Measurements from ENCODE around the gene DHRS7C. TPM values are rescaled to one million over a fixed set of nuclear protein-coding genes. Genes with fewer than 3 reads are reported as not detected.

The DHRS7C gene
- total RNA-seq, 1 donor from 2014 or later, result not detected

- peak overlapping the region; percentile 35 for H3K4me2 ChIP-seq (ENCODE audit: low read length)
- H3K4me1 Mint-ChIP-seq (ENCODE audit: low read depth, unreplicated experiment), result peaks cover 34% of the 10 kb centered on the region
Measured at GRCh38 chr17:9837551-9838471, 46.4 kb upstream of the DHRS7C start.

GRCh38 chr17:9833922-9834321 lies 42.5 kb upstream of the DHRS7C start:
- TF ChIP-seq CTCF (IDR thresholded peaks at IDR 0.05; ENCODE audit: insufficient read depth, low read depth, low read length), result no peak
- TF ChIP-seq EZH2 (IDR thresholded peaks at IDR 0.05; ENCODE audit: insufficient read depth, low read length), result no peak
- DNase-seq (ENCODE audit: low read depth) (no peak), FAIRE-seq (no peak)
- Mint-ChIP-seq H3K27me3 (ENCODE audit: low read depth, unreplicated experiment) (peaks cover 6% of the 10 kb centered on the region), H3K4me1 (ENCODE audit: low read depth, unreplicated experiment) (peaks cover 28% of the 10 kb centered on the region), H3K36me3 (ENCODE audit: low read depth, unreplicated experiment) (no peaks in the 10 kb centered on the region), H3K9me3 (ENCODE audit: unreplicated experiment) (peaks cover 13% of the 10 kb centered on the region), H3K27ac (ENCODE audit: unreplicated experiment) (no peak overlapping the region), H3K4me3 (ENCODE audit: unreplicated experiment) (no peak overlapping the region)
- no peak overlapping the region for H3K4me2 ChIP-seq (ENCODE audit: low read length)
- no peaks in the 10 kb centered on the region for H3K79me2 ChIP-seq (ENCODE audit: insufficient read depth, low read length)
- H2AFZ ChIP-seq (ENCODE audit: low read depth, low read length), result no peak overlapping the region
- H4K20me1 ChIP-seq (ENCODE audit: insufficient read depth, low read length), result no peaks in the 10 kb centered on the region
- no peak overlapping the region for H3K27ac ChIP-seq (ENCODE audit: low read depth, low read length)
- no peak overlapping the region for H3K9ac ChIP-seq (ENCODE audit: low read length)
- peaks cover 17% of the 10 kb centered on the region for H3K4me1 ChIP-seq (ENCODE audit: insufficient read depth, low read length)
- H3K9me3 ChIP-seq (ENCODE audit: insufficient read depth, low read depth, low read length), result no peaks in the 10 kb centered on the region
- no peak overlapping the region for H3K4me3 ChIP-seq (ENCODE audit: insufficient read depth, low read depth, low read length)
- H3K27me3 ChIP-seq (ENCODE audit: insufficient read depth, low read length), result no peaks in the 10 kb centered on the region
- no peaks in the 10 kb centered on the region for H3K36me3 ChIP-seq (ENCODE audit: insufficient read depth, low read length)

More at GRCh38 chr17:9837551-9838471, 46.4 kb upstream of the DHRS7C start:
- Histone ChIP-seq H3K79me2 (ENCODE audit: insufficient read depth, low read length) (no peaks in the 10 kb centered on the region), H3K9me3 (ENCODE audit: insufficient read depth, low read depth, low read length) (no peaks in the 10 kb centered on the region), H3K4me3 (ENCODE audit: insufficient read depth, low read depth, low read length) (no peak overlapping the region), H2AFZ (ENCODE audit: low read depth, low read length) (no peak overlapping the region), H3K4me1 (ENCODE audit: insufficient read depth, low read length) (peaks cover 25% of the 10 kb centered on the region), H4K20me1 (ENCODE audit: insufficient read depth, low read length) (no peaks in the 10 kb centered on the region), H3K27ac (ENCODE audit: low read depth, low read length) (peak overlapping the region; percentile 2), H3K36me3 (ENCODE audit: insufficient read depth, low read length) (no peaks in the 10 kb centered on the region), H3K9ac (ENCODE audit: low read length) (peak overlapping the region; percentile 2), H3K27me3 (ENCODE audit: insufficient read depth, low read length) (no peaks in the 10 kb centered on the region)
- Mint-ChIP-seq H3K36me3 (ENCODE audit: low read depth, unreplicated experiment) (no peaks in the 10 kb centered on the region), H3K4me3 (ENCODE audit: unreplicated experiment) (no peak overlapping the region), H3K27me3 (ENCODE audit: low read depth, unreplicated experiment) (no peaks in the 10 kb centered on the region), H3K27ac (ENCODE audit: unreplicated experiment) (peak overlapping the region; percentile 13), H3K9me3 (ENCODE audit: unreplicated experiment) (peaks cover 13% of the 10 kb centered on the region)
- TF ChIP-seq EZH2 (IDR thresholded peaks at IDR 0.05; ENCODE audit: insufficient read depth, low read length) (no peak), CTCF (IDR thresholded peaks at IDR 0.05; ENCODE audit: insufficient read depth, low read depth, low read length) (no peak)
- DNase-seq (ENCODE audit: low read depth), result peak; percentile 86
- FAIRE-seq, result peak; percentile 73

GRCh38 chr17:9830711-9831110 lies 39.3 kb upstream of the DHRS7C start:
- Mint-ChIP-seq H3K27ac (ENCODE audit: unreplicated experiment) (no peak overlapping the region), H3K36me3 (ENCODE audit: low read depth, unreplicated experiment) (no peaks in the 10 kb centered on the region), H3K9me3 (ENCODE audit: unreplicated experiment) (peaks cover 10% of the 10 kb centered on the region), H3K4me1 (ENCODE audit: low read depth, unreplicated experiment) (peaks cover 9% of the 10 kb centered on the region), H3K27me3 (ENCODE audit: low read depth, unreplicated experiment) (peaks cover 6% of the 10 kb centered on the region), H3K4me3 (ENCODE audit: unreplicated experiment) (no peak overlapping the region)
- no peak overlapping the region for H3K4me2 ChIP-seq (ENCODE audit: low read length)
- H3K27me3 ChIP-seq (ENCODE audit: insufficient read depth, low read length), result no peaks in the 10 kb centered on the region
- no peak overlapping the region for H3K27ac ChIP-seq (ENCODE audit: low read depth, low read length)
- H2AFZ ChIP-seq (ENCODE audit: low read depth, low read length), result no peak overlapping the region
- TF ChIP-seq EZH2 (IDR thresholded peaks at IDR 0.05; ENCODE audit: insufficient read depth, low read length) (no peak), CTCF (IDR thresholded peaks at IDR 0.05; ENCODE audit: insufficient read depth, low read depth, low read length) (no peak)
- H3K79me2 ChIP-seq (ENCODE audit: insufficient read depth, low read length), result no peaks in the 10 kb centered on the region
- no peaks in the 10 kb centered on the region for H3K9me3 ChIP-seq (ENCODE audit: insufficient read depth, low read depth, low read length)
- H3K4me3 ChIP-seq (ENCODE audit: insufficient read depth, low read depth, low read length), result no peak overlapping the region
- DNase-seq (ENCODE audit: low read depth), result no peak
- H3K9ac ChIP-seq (ENCODE audit: low read length), result no peak overlapping the region
- no peaks in the 10 kb centered on the region for H3K36me3 ChIP-seq (ENCODE audit: insufficient read depth, low read length)
- FAIRE-seq, result no peak
- H3K4me1 ChIP-seq (ENCODE audit: insufficient read depth, low read length), result no peaks in the 10 kb centered on the region
- H4K20me1 ChIP-seq (ENCODE audit: insufficient read depth, low read length), result no peaks in the 10 kb centered on the region

All from astrocyte (in vitro differentiated cells and primary cell).